H1 (cell line): Measurements from ENCODE around the gene CSHL1.

Experiments
- CREB1 ChIP-seq: IDR thresholded peaks from 2 replicates; pipeline ENCODE4 v1.6.1; 2012; ENCODE audit warnings: inconsistent platforms
- EGR1 ChIP-seq: IDR thresholded peaks from 2 replicates; pipeline ENCODE4 v1.6.1; 2011; ENCODE audit warnings: low read depth, low read length, borderline replicate concordance
- POLR2AphosphoS5 ChIP-seq: IDR thresholded peaks from 2 replicates; pipeline ENCODE4 v1.6.1; 2011; ENCODE audit warnings: low read depth, low read length
- RAD21 ChIP-seq, 2 experiments: IDR thresholded peaks in 1 of 2; conservative IDR thresholded peaks in 1 of 2; 2 replicates each; pipeline ENCODE4 v1.6.1; 2011; ENCODE audit warnings: low read depth in 2 of 2, low read length in 2 of 2, improper control_type of control experiment in 1 of 2, inconsistent platforms in 1 of 2, mild to moderate bottlenecking in 1 of 2, moderate library complexity in 1 of 2
- SRF ChIP-seq: IDR thresholded peaks from 2 replicates; pipeline ENCODE4 v1.6.1; 2011; ENCODE audit warnings: mild to moderate bottlenecking, low read depth, low read length, moderate library complexity
- TEAD4 ChIP-seq: IDR thresholded peaks from 2 replicates; pipeline ENCODE4 v1.6.1; 2012; ENCODE audit warnings: low read depth, low read length, inconsistent platforms, mixed read lengths
- YY1 ChIP-seq: IDR thresholded peaks from 2 replicates; pipeline ENCODE4 v1.6.1; 2011; ENCODE audit warnings: low read depth, mild to moderate bottlenecking, low read length
- TF ChIP-seq, protein P1 (sequence below), 3 experiments: IDR thresholded peaks; 1 replicate in 2 of 3; 2 replicates in 1 of 3; pipeline versions ENCODE4 v1.5.1 to v1.6.1; 2011; ENCODE audit warnings: low read length in 3 of 3, mild to moderate bottlenecking in 3 of 3, inconsistent platforms in 2 of 3, low read depth in 1 of 3, moderate library complexity in 1 of 3; ENCODE audit not compliant: insufficient read depth in 1 of 3; ENCODE audit errors: control extremely low read depth in 1 of 3
- TF ChIP-seq, protein P2 (sequence below): IDR thresholded peaks from 2 replicates; pipeline ENCODE4 v1.6.1; 2011; ENCODE audit warnings: low read depth, mild to moderate bottlenecking, low read length; ENCODE audit not compliant: insufficient read depth
- TF ChIP-seq, protein P3 (sequence below): IDR thresholded peaks from 2 replicates; pipeline ENCODE4 v1.6.1; 2012; ENCODE audit warnings: low read length, inconsistent platforms

DNA sequence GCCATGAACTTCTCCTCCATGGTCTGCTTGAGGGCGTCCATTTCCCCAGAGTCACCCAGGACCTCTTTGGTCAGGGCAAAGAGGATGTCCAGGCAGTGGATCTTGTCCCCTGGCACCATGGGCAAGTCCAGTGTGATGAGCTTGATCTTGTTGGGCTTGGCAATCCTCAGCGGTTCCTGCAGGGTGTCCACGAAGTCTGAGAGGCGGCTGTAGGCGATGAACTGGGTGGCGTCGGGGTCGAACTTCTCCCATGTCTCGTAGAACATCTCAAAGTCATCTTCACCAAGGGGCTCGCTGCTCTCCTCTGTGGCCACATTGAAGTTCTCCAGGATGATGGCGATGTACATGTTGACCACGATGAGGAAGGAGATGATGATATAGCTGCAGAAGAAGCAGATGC is 30.1 kb upstream of the CSHL1 start:
- TF ChIP-seq, protein P1, sequence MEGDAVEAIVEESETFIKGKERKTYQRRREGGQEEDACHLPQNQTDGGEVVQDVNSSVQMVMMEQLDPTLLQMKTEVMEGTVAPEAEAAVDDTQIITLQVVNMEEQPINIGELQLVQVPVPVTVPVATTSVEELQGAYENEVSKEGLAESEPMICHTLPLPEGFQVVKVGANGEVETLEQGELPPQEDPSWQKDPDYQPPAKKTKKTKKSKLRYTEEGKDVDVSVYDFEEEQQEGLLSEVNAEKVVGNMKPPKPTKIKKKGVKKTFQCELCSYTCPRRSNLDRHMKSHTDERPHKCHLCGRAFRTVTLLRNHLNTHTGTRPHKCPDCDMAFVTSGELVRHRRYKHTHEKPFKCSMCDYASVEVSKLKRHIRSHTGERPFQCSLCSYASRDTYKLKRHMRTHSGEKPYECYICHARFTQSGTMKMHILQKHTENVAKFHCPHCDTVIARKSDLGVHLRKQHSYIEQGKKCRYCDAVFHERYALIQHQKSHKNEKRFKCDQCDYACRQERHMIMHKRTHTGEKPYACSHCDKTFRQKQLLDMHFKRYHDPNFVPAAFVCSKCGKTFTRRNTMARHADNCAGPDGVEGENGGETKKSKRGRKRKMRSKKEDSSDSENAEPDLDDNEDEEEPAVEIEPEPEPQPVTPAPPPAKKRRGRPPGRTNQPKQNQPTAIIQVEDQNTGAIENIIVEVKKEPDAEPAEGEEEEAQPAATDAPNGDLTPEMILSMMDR (IDR thresholded peaks at IDR 0.05; ENCODE audit: control extremely low read depth in 1 of 3, insufficient read depth in 1 of 3, low read depth in 1 of 3, low read length in 3 of 3), result no peak
- no peak for TF ChIP-seq CREB1
- no peak for TF ChIP-seq SRF
- no peak for TF ChIP-seq RAD21 (IDR thresholded peaks at IDR 0.05 in 1 of 2, conservative IDR thresholded peaks at IDR 0.05 in 1 of 2; ENCODE audit: low read depth in 2 of 2, low read length in 2 of 2)
- TF ChIP-seq POLR2AphosphoS5, result no peak
- TF ChIP-seq EGR1, result no peak
- TF ChIP-seq TEAD4, result no peak
- TF ChIP-seq, protein P2, sequence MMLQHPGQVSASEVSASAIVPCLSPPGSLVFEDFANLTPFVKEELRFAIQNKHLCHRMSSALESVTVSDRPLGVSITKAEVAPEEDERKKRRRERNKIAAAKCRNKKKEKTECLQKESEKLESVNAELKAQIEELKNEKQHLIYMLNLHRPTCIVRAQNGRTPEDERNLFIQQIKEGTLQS, result no peak
- no peak for TF ChIP-seq YY1
- TF ChIP-seq, protein P3, sequence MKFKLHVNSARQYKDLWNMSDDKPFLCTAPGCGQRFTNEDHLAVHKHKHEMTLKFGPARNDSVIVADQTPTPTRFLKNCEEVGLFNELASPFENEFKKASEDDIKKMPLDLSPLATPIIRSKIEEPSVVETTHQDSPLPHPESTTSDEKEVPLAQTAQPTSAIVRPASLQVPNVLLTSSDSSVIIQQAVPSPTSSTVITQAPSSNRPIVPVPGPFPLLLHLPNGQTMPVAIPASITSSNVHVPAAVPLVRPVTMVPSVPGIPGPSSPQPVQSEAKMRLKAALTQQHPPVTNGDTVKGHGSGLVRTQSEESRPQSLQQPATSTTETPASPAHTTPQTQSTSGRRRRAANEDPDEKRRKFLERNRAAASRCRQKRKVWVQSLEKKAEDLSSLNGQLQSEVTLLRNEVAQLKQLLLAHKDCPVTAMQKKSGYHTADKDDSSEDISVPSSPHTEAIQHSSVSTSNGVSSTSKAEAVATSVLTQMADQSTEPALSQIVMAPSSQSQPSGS, result no peak
